Neutrophil (primary cell): ENCODE measurements around the gene RNGTT.

ENCODE experiments used
- H3K27ac ChIP-seq: fragments of 200-600 bp; sonication (generic); 2 replicates; pipeline ENCODE4 v1.5.1; 2016; ENCODE audit warnings: mild to moderate bottlenecking, moderate library complexity
- H3K27me3 ChIP-seq: fragments of 200-600 bp; sonication (generic); 2 replicates; pipeline ENCODE4 v1.6.0; 2016; ENCODE audit warnings: mild to moderate bottlenecking
- H3K36me3 ChIP-seq: fragments of 200-600 bp; sonication (generic); 2 replicates; pipeline ENCODE4 v1.5.1; 2017
- H3K4me1 ChIP-seq, 2 experiments: fragments of 200-600 bp in 1 of 2; sonication (generic) in 1 of 2; 1 replicate in 1 of 2; 2 replicates in 1 of 2; pipeline versions ENCODE4 v1.5.1 to v1.6.1; 2013 to 2016; ENCODE audit warnings: low read depth in 1 of 2, low read length in 1 of 2, mild to moderate bottlenecking in 1 of 2, moderate library complexity in 1 of 2; ENCODE audit not compliant: control insufficient read depth in 1 of 2, insufficient read depth in 1 of 2
- H3K4me3 ChIP-seq, 2 experiments: fragments of 200-600 bp in 1 of 2; sonication (generic) in 1 of 2; 1 replicate in 1 of 2; 2 replicates in 1 of 2; pipeline ENCODE4 v1.5.1; 2013 to 2016; ENCODE audit warnings: low read depth in 1 of 2, low read length in 1 of 2, mild to moderate bottlenecking in 1 of 2, moderate library complexity in 1 of 2
- H3K9me3 ChIP-seq: fragments of 200-600 bp; sonication (generic); 2 replicates; pipeline ENCODE4 v1.5.1; 2016
- TF ChIP-seq, protein P1 (sequence below): fragments of 200-600 bp; sonication (generic); IDR thresholded peaks from 2 replicates; pipeline ENCODE4 v1.5.1; 2016; ENCODE audit warnings: antibody characterized with exemption

RNGTT gene

GRCh38 chr6:88882536-88882935 is 80.9 kb downstream of the RNGTT start:
- Histone ChIP-seq H3K4me1 (no peaks in the 10 kb centered on the region), H3K9me3 (no peaks in the 10 kb centered on the region), H3K27me3 (no peaks in the 10 kb centered on the region), H3K4me3 (no peak overlapping the region), H3K36me3 (peaks cover 9% of the 10 kb centered on the region), H3K27ac (no peak overlapping the region)
- TF ChIP-seq, protein P1, sequence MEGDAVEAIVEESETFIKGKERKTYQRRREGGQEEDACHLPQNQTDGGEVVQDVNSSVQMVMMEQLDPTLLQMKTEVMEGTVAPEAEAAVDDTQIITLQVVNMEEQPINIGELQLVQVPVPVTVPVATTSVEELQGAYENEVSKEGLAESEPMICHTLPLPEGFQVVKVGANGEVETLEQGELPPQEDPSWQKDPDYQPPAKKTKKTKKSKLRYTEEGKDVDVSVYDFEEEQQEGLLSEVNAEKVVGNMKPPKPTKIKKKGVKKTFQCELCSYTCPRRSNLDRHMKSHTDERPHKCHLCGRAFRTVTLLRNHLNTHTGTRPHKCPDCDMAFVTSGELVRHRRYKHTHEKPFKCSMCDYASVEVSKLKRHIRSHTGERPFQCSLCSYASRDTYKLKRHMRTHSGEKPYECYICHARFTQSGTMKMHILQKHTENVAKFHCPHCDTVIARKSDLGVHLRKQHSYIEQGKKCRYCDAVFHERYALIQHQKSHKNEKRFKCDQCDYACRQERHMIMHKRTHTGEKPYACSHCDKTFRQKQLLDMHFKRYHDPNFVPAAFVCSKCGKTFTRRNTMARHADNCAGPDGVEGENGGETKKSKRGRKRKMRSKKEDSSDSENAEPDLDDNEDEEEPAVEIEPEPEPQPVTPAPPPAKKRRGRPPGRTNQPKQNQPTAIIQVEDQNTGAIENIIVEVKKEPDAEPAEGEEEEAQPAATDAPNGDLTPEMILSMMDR, result no peak

GRCh38 chr6:88881451-88881850 is 82.0 kb downstream of the RNGTT start:
- H3K27me3 ChIP-seq, result no peaks in the 10 kb centered on the region
- no peaks in the 10 kb centered on the region for H3K4me1 ChIP-seq
- H3K36me3 ChIP-seq, result peaks cover 4% of the 10 kb centered on the region
- TF ChIP-seq, protein P1, result no peak
- H3K9me3 ChIP-seq, result no peaks in the 10 kb centered on the region
- no peak overlapping the region for H3K4me3 ChIP-seq
- H3K27ac ChIP-seq, result no peak overlapping the region

GRCh38 chr6:88880021-88880420 is 83.4 kb downstream of the RNGTT start:
- Histone ChIP-seq H3K4me3 (no peak overlapping the region), H3K4me1 (no peaks in the 10 kb centered on the region), H3K36me3 (no peaks in the 10 kb centered on the region), H3K27me3 (no peaks in the 10 kb centered on the region), H3K9me3 (no peaks in the 10 kb centered on the region), H3K27ac (no peak overlapping the region)
- TF ChIP-seq, protein P1, result no peak

- TF ChIP-seq, protein P1, result no peak
- no peak overlapping the region for H3K27ac ChIP-seq
Observed at GRCh38 chr6:88877893-88878292, 85.5 kb downstream of the RNGTT start.

DNA sequence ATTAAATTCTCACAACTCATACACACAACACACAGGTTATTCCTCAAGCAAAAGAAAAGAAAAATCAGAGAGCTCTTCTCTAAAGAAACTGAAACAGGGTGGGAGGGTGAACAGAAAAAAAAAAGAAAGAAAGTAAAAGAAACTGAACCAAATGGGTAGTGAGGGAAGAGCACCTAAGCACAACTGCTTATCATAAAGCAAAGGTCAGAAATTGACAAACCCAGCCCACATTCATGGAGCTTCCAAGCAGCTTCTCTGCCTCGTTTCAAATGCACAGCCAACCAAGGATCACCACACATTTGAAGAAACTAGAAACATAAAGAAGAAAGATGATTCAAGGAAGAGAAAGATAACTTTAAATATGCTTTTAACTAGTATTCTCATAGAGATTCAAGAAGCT is 90.5 kb downstream of the RNGTT start:
- Histone ChIP-seq H3K27ac (no peak overlapping the region), H3K4me3 (no peak overlapping the region), H3K36me3 (no peaks in the 10 kb centered on the region), H3K4me1 (no peaks in the 10 kb centered on the region), H3K9me3 (no peaks in the 10 kb centered on the region), H3K27me3 (no peaks in the 10 kb centered on the region)
- TF ChIP-seq, protein P1, result no peak

More at GRCh38 chr6:88877893-88878292, 85.5 kb downstream of the RNGTT start:
- H3K36me3 ChIP-seq, result no peaks in the 10 kb centered on the region
- H3K4me1 ChIP-seq, result no peaks in the 10 kb centered on the region
- no peaks in the 10 kb centered on the region for H3K9me3 ChIP-seq
- H3K4me3 ChIP-seq, result no peak overlapping the region
- H3K27me3 ChIP-seq, result no peaks in the 10 kb centered on the region

GRCh38 chr6:88871498-88871897 is 91.9 kb downstream of the RNGTT start:
- no peaks in the 10 kb centered on the region for H3K36me3 ChIP-seq
- TF ChIP-seq, protein P1, result no peak
- no peak overlapping the region for H3K27ac ChIP-seq
- H3K4me3 ChIP-seq, result no peak overlapping the region
- no peaks in the 10 kb centered on the region for H3K4me1 ChIP-seq
- H3K9me3 ChIP-seq, result no peaks in the 10 kb centered on the region
- no peaks in the 10 kb centered on the region for H3K27me3 ChIP-seq
